WERI-Rb-1 (cell line): ENCODE results near the gene IQGAP1.

Experiments used
- DNase-seq: peaks from one replicate; pipeline ENCODE4 v3.0.0-alpha.2; 2020
- H3K27ac ChIP-seq: fragments of 250-450 bp; sonication (Bioruptor Pico); 2 replicates; pipeline ENCODE4 v1.5.1; 2020; ENCODE audit warnings: mild to moderate bottlenecking, moderate library complexity
- H3K27me3 ChIP-seq: fragments of 250-450 bp; sonication (Bioruptor Pico); 2 replicates; pipeline ENCODE4 v1.5.1; 2021; ENCODE audit warnings: mild to moderate bottlenecking, low read depth, moderate library complexity; ENCODE audit not compliant: insufficient read depth, severe bottlenecking
- H3K36me3 ChIP-seq: fragments of 250-450 bp; sonication (Bioruptor Pico); 2 replicates; pipeline ENCODE4 v1.5.1; 2020; ENCODE audit warnings: mild to moderate bottlenecking, moderate library complexity
- H3K4me3 ChIP-seq: 2 replicates; pipeline ENCODE4 v1.5.1; 2011; ENCODE audit warnings: low read depth, mild to moderate bottlenecking, control low read depth, low read length
- H3K9me3 ChIP-seq: fragments of 250-450 bp; sonication (Bioruptor Pico); 2 replicates; pipeline ENCODE4 v1.5.1; 2021; ENCODE audit warnings: mild to moderate bottlenecking, moderate library complexity; ENCODE audit not compliant: severe bottlenecking
- TF ChIP-seq, protein P1 (sequence below): IDR thresholded peaks from 2 replicates; pipeline ENCODE4 v1.5.1; 2011; ENCODE audit warnings: low read depth, mild to moderate bottlenecking, control low read depth, inconsistent platforms, low read length

The IQGAP1 gene

DNA sequence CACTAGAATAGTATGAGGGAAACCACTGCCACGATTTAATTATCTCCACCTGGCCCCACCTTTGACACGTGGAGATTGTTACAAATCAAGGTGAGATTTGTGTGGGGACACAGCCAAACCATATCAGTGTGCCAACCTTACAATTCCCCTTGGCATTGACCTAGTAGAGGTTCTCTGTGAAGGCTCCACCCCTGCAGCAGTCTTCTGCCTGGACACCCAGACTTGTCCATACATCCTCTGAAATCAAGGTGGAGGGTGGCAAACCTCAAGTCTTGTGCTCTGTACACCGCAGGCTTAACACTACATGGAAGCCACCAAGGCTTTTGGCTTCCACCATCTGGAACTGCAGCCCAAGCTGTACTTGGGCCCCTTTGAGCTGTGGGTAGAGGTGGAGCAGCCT, 8.8 kb upstream of the IQGAP1 start:
- Histone ChIP-seq H3K27ac (no peak overlapping the region), H3K9me3 (peaks cover 12% of the 10 kb centered on the region), H3K4me3 (no peak overlapping the region), H3K36me3 (no peaks in the 10 kb centered on the region), H3K27me3 (no peaks in the 10 kb centered on the region)
- TF ChIP-seq, protein P1, sequence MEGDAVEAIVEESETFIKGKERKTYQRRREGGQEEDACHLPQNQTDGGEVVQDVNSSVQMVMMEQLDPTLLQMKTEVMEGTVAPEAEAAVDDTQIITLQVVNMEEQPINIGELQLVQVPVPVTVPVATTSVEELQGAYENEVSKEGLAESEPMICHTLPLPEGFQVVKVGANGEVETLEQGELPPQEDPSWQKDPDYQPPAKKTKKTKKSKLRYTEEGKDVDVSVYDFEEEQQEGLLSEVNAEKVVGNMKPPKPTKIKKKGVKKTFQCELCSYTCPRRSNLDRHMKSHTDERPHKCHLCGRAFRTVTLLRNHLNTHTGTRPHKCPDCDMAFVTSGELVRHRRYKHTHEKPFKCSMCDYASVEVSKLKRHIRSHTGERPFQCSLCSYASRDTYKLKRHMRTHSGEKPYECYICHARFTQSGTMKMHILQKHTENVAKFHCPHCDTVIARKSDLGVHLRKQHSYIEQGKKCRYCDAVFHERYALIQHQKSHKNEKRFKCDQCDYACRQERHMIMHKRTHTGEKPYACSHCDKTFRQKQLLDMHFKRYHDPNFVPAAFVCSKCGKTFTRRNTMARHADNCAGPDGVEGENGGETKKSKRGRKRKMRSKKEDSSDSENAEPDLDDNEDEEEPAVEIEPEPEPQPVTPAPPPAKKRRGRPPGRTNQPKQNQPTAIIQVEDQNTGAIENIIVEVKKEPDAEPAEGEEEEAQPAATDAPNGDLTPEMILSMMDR: no peak
- no peak for DNase-seq

- Histone ChIP-seq H3K36me3 (no peaks in the 10 kb centered on the region), H3K9me3 (peaks cover 12% of the 10 kb centered on the region), H3K27me3 (no peaks in the 10 kb centered on the region), H3K27ac (no peak overlapping the region), H3K4me3 (no peak overlapping the region)
- DNase-seq: no peak
- TF ChIP-seq, protein P1: no peak
These were observed 6.5 kb upstream of the IQGAP1 start for GRCh38 chr15:90381515-90381914.

DNA sequence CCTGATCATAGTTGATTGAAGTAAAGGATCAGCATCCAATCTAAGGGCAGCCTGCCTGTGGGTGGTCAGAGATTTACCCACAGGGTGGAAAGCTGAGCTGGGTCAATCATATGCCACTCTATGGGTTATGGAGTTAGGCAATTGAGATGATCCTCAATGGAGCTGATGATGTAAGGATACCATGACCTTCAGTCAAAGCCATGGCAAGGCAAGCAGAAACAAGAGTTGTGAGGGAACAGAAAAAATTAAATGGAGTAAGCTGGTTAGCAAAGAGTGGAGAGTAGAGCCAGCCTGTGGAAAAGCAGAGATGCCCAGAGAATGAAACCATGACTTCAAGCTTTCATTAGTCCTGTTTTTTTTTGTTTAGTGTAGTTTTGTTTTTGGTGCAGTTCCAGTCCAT, 5.7 kb upstream of the IQGAP1 start:
- Histone ChIP-seq H3K27me3 (no peaks in the 10 kb centered on the region), H3K4me3 (no peak overlapping the region), H3K27ac (no peak overlapping the region), H3K9me3 (peaks cover 12% of the 10 kb centered on the region), H3K36me3 (no peaks in the 10 kb centered on the region)
- TF ChIP-seq, protein P1: no peak
- DNase-seq: no peak

GRCh38 chr15:90386221-90386620, 1.8 kb upstream of the IQGAP1 start:
- Histone ChIP-seq H3K27me3 (no peaks in the 10 kb centered on the region), H3K4me3 (no peak overlapping the region), H3K9me3 (no peaks in the 10 kb centered on the region), H3K27ac (no peak overlapping the region), H3K36me3 (peaks cover 10% of the 10 kb centered on the region)
- no peak for DNase-seq
- TF ChIP-seq, protein P1: no peak

- H3K36me3 ChIP-seq: peaks cover 19% of the 10 kb centered on the region
- TF ChIP-seq, protein P1: no peak
- no peaks in the 10 kb centered on the region for H3K9me3 ChIP-seq
- no peaks in the 10 kb centered on the region for H3K27me3 ChIP-seq
- H3K4me3 ChIP-seq: peak overlapping the region; percentile 72
- H3K27ac ChIP-seq: peak overlapping the region; percentile 88
- DNase-seq: peak; percentile 46
These were observed 679 bp downstream of the IQGAP1 start for GRCh38 chr15:90388462-90389380.

DNA sequence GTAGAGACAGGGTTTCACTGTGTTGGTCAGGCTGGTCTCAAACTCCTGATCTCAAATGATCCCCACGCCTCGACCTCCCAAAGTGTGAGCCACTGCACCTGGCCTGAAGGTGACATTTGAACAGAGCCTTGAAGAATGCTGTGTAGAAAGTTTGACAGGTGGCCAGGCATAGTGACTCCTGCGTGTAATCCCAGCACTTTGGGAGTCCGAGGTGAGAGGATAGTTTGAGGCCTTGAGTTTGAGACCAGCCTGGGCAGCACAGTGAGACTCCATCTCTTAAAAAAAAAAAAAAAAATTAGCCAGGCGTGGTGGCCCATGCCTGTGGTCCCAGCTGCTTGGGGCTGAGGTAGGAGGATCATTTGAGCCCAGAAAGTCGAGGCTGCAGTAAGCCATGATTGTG, 1.5 kb downstream of the IQGAP1 start:
- no peaks in the 10 kb centered on the region for H3K9me3 ChIP-seq
- no peak for DNase-seq
- no peaks in the 10 kb centered on the region for H3K27me3 ChIP-seq
- no peak overlapping the region for H3K4me3 ChIP-seq
- H3K36me3 ChIP-seq: peaks cover 19% of the 10 kb centered on the region
- H3K27ac ChIP-seq: no peak overlapping the region
- TF ChIP-seq, protein P1: no peak
